Type B pancreatic cell (in vitro differentiated cells): ENCODE data around the gene SPAST. TPM values are rescaled to one million over a fixed set of nuclear protein-coding genes. Genes with fewer than 3 reads are reported as not detected.
"Not testable (repeated sequence)": the region's sequence is repeated elsewhere in the genome, so short reads cannot be mapped to it uniquely, and the experiment has no call there.

Source experiments
- DNase-seq: peaks from one replicate; pipeline ENCODE4 v3.0.0; 2021; ENCODE audit warnings: mixed read lengths; ENCODE audit not compliant: unreplicated experiment; ENCODE audit errors: extremely low spot score
- H3K27ac Mint-ChIP-seq: 2 replicates; pipeline ENCODE4 v1.8.0; 2021; ENCODE audit warnings: mild to moderate bottlenecking, mixed read lengths
- H3K27me3 Mint-ChIP-seq: 2 replicates; pipeline ENCODE4 v1.8.0; 2021; ENCODE audit warnings: mixed read lengths
- H3K36me3 Mint-ChIP-seq: 2 replicates; pipeline ENCODE4 v1.8.0; 2021; ENCODE audit warnings: mixed read lengths
- H3K4me1 Mint-ChIP-seq: one replicate; pipeline ENCODE4 v1.8.0; 2021; ENCODE audit warnings: mixed read lengths; ENCODE audit not compliant: unreplicated experiment
- H3K4me3 Mint-ChIP-seq: 2 replicates; pipeline ENCODE4 v1.8.0; 2021; ENCODE audit warnings: mild to moderate bottlenecking, mixed read lengths
- H3K9me3 Mint-ChIP-seq: 2 replicates; pipeline ENCODE4 v1.8.0; 2021; ENCODE audit warnings: mixed read lengths
- total RNA-seq: library from RNA; stranded (reverse); gene quantifications from 2 replicates; pipeline ENCODE4 v1.2.1, GENCODE V29; 2021; ENCODE audit warnings: low replicate concordance
- TF ChIP-seq, protein P1 (sequence below): fragments of 200-600 bp; sonication (generic); conservative IDR thresholded peaks from 2 replicates; pipeline ENCODE4 v1.5.0; 2021; ENCODE audit warnings: antibody characterized with exemption, mild to moderate bottlenecking

The SPAST gene
- total RNA-seq, 1 donor from 2014 or later: 28.4 TPM

GRCh38 chr2:32182667-32183066 is 119.3 kb downstream of the SPAST start:
- no peak overlapping the region for H3K27ac Mint-ChIP-seq
- H3K9me3 Mint-ChIP-seq: no peaks in the 10 kb centered on the region
- H3K36me3 Mint-ChIP-seq: peaks cover 17% of the 10 kb centered on the region
- H3K4me3 Mint-ChIP-seq: no peak overlapping the region
- no peaks in the 10 kb centered on the region for H3K27me3 Mint-ChIP-seq
- no peak for DNase-seq
- TF ChIP-seq, protein P1, sequence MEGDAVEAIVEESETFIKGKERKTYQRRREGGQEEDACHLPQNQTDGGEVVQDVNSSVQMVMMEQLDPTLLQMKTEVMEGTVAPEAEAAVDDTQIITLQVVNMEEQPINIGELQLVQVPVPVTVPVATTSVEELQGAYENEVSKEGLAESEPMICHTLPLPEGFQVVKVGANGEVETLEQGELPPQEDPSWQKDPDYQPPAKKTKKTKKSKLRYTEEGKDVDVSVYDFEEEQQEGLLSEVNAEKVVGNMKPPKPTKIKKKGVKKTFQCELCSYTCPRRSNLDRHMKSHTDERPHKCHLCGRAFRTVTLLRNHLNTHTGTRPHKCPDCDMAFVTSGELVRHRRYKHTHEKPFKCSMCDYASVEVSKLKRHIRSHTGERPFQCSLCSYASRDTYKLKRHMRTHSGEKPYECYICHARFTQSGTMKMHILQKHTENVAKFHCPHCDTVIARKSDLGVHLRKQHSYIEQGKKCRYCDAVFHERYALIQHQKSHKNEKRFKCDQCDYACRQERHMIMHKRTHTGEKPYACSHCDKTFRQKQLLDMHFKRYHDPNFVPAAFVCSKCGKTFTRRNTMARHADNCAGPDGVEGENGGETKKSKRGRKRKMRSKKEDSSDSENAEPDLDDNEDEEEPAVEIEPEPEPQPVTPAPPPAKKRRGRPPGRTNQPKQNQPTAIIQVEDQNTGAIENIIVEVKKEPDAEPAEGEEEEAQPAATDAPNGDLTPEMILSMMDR: no peak
- no peaks in the 10 kb centered on the region for H3K4me1 Mint-ChIP-seq

- TF ChIP-seq, protein P1: no peak
- H3K27me3 Mint-ChIP-seq: no peaks in the 10 kb centered on the region
- H3K9me3 Mint-ChIP-seq: no peaks in the 10 kb centered on the region
- no peak overlapping the region for H3K4me3 Mint-ChIP-seq
- no peak overlapping the region for H3K27ac Mint-ChIP-seq
- peaks cover 19% of the 10 kb centered on the region for H3K36me3 Mint-ChIP-seq
- H3K4me1 Mint-ChIP-seq: no peaks in the 10 kb centered on the region
- no peak for DNase-seq
Observed at GRCh38 chr2:32189011-32189410, 125.7 kb downstream of the SPAST start.

- Mint-ChIP-seq H3K9me3 (no peaks in the 10 kb centered on the region), H3K27ac (no peak overlapping the region), H3K27me3 (no peaks in the 10 kb centered on the region), H3K36me3 (peaks cover 12% of the 10 kb centered on the region), H3K4me3 (no peak overlapping the region), H3K4me1 (no peaks in the 10 kb centered on the region)
- no peak for DNase-seq
- TF ChIP-seq, protein P1: no peak
Observed at GRCh38 chr2:32192418-32192817, 129.1 kb downstream of the SPAST start.

- Mint-ChIP-seq H3K36me3 (peaks cover 29% of the 10 kb centered on the region), H3K27ac (no peak overlapping the region), H3K9me3 (no peaks in the 10 kb centered on the region), H3K4me1 (no peaks in the 10 kb centered on the region), H3K4me3 (no peak overlapping the region), H3K27me3 (no peaks in the 10 kb centered on the region)
- TF ChIP-seq, protein P1: no peak
- DNase-seq: no peak
Observed at GRCh38 chr2:32200814-32201213, 137.5 kb downstream of the SPAST start.

- not testable (repeated sequence) for DNase-seq, H3K4me3 Mint-ChIP-seq, H3K4me1 Mint-ChIP-seq, H3K9me3 Mint-ChIP-seq, H3K27me3 Mint-ChIP-seq, H3K27ac Mint-ChIP-seq
- peaks cover 23% of the 10 kb centered on the region for H3K36me3 Mint-ChIP-seq
Observed at GRCh38 chr2:32203428-32203827, 140.1 kb downstream of the SPAST start.

Other genes with a start within 250 kb of the SPAST start
- 45.0 and 48.5 TPM in 2 replicates for gene MEMO1, start 52.5 kb upstream of the SPAST start, total RNA-seq
- 84.4 and 84.5 TPM in 2 replicates for gene DPY30, start 23.8 kb upstream of the SPAST start, total RNA-seq
- gene SLC30A6, start 102.3 kb downstream of the SPAST start, total RNA-seq: 32.1 and 34.2 TPM in 2 replicates
- not detected in 2 replicates for gene NLRC4, start 201.3 kb downstream of the SPAST start, total RNA-seq
- 40.8 and 46.1 TPM in 2 replicates for gene YIPF4, start 214.3 kb downstream of the SPAST start, total RNA-seq